HepG2 (cell line): Measurements from ENCODE around the gene ALK. TPM values are rescaled to one million over a fixed set of nuclear protein-coding genes. Genes with fewer than 3 reads are reported as not detected.

ENCODE experiments used
- ATAC-seq: fragments of 200-7000 bp; cut with Tn5 transposase; 3 replicates; pipeline ENCODE4 v1.9.1; 2020; ENCODE audit warnings: mild to moderate bottlenecking, moderate library complexity
- BruUV-seq: library from RNA; stranded (reverse); fragments of 400-500 nt; replicated peaks from 2 replicates; lab custom pipeline; 2021; lab: Mats Ljungman, UMichigan
- CTCF ChIA-PET: fragments of 300-600 bp; formaldehyde crosslinking; extraction: SDS; loops from one replicate; lab custom pipeline; 2021; ENCODE audit warnings: low total read pairs, inconsistent platforms, low intra/inter-chr PET ratio; lab: Yijun Ruan, JAX
- POLR2A ChIA-PET: fragments of 350-600 bp; sonication (Branson Sonifier 250); formaldehyde crosslinking; loops from one replicate; lab custom pipeline; 2020; ENCODE audit warnings: antibody characterized with exemption, inconsistent platforms; lab: Yijun Ruan, JAX
- DNase-seq: peaks from one replicate; pipeline ENCODE4 v3.0.0-alpha.2; 2015; ENCODE audit warnings: low spot score
- FAIRE-seq: peaks from 3 replicates; lab custom pipeline; 2011; peaks lifted over from hg19 to GRCh38; lab: Jason Lieb, UNC
- H2AFZ ChIP-seq: one replicate; pipeline ENCODE4 v1.6.1; 2011; ENCODE audit warnings: low read length, inconsistent platforms
- H3K27ac ChIP-seq: fragments of 300-600 bp; 3 replicates; pipeline ENCODE4 v1.8.0; 2011; ENCODE audit warnings: mixed run types, mild to moderate bottlenecking, mixed read lengths, low read length, inconsistent platforms; ENCODE audit not compliant: insufficient read depth; ENCODE audit errors: extremely low read length
- H3K27me3 ChIP-seq, 2 experiments: fragments of 200-600 bp in 1 of 2; 2 replicates in 1 of 2; 3 replicates in 1 of 2; pipeline versions ENCODE4 v1.6.0 to v1.8.0; 2011; ENCODE audit warnings: low read length in 2 of 2, mild to moderate bottlenecking in 2 of 2, moderate library complexity in 2 of 2, inconsistent platforms in 1 of 2; ENCODE audit not compliant: insufficient read depth in 2 of 2, control insufficient read depth in 1 of 2
- H3K36me3 ChIP-seq, 2 experiments: fragments of 200-600 bp in 1 of 2; replicated peaks in 1 of 2; 2 replicates in 1 of 2; 3 replicates in 1 of 2; pipeline versions ENCODE4 v1.5.1 to v1.8.0; 2011; ENCODE audit warnings: low read length in 2 of 2, inconsistent platforms in 1 of 2; ENCODE audit not compliant: insufficient read depth in 2 of 2, control insufficient read depth in 1 of 2
- H3K4me1 ChIP-seq: 2 replicates; pipeline ENCODE4 v1.5.1; 2012; ENCODE audit warnings: low read length, inconsistent platforms; ENCODE audit not compliant: insufficient read depth
- H3K4me2 ChIP-seq: 2 replicates; pipeline ENCODE4 v1.6.0; 2011; ENCODE audit warnings: low read depth, low read length, inconsistent platforms
- H3K4me3 ChIP-seq, 3 experiments: fragments of 200-600 bp in 1 of 3; sonication (generic), shearing (Covaris generic) in 1 of 3; replicated peaks in 1 of 3; 2 replicates each; pipeline ENCODE4 v1.5.1; 2011 to 2016; ENCODE audit warnings: low read length in 3 of 3, inconsistent platforms in 2 of 3, low read depth in 2 of 3, mild to moderate bottlenecking in 2 of 3, control low read depth in 1 of 3, mixed read lengths in 1 of 3; ENCODE audit not compliant: insufficient read depth in 1 of 3
- H3K79me2 ChIP-seq: one replicate; pipeline ENCODE4 v1.6.1; 2011; ENCODE audit warnings: low read length, inconsistent platforms; ENCODE audit not compliant: insufficient read depth
- H3K9ac ChIP-seq: 2 replicates; pipeline ENCODE4 v1.6.0; 2011; ENCODE audit warnings: mild to moderate bottlenecking, low read depth, low read length, inconsistent platforms; ENCODE audit not compliant: insufficient read depth
- H3K9me3 ChIP-seq: 2 replicates; pipeline ENCODE4 v1.5.1; 2012; ENCODE audit warnings: mild to moderate bottlenecking, low read length
- H4K20me1 ChIP-seq: 2 replicates; pipeline ENCODE4 v1.6.0; 2011; ENCODE audit warnings: inconsistent platforms, mild to moderate bottlenecking, low read length, moderate library complexity; ENCODE audit not compliant: insufficient read depth
- MED1 ChIP-seq: sonication (generic); formaldehyde crosslinking; IDR thresholded peaks from 2 replicates; pipeline ENCODE4 v1.4.0; 2020; ENCODE audit warnings: missing genetic modification reagents
- PHB2 ChIP-seq: fragments of 450-650 bp; IDR thresholded peaks from 2 replicates; pipeline ENCODE4 v1.6.1; 2018; ENCODE audit not compliant: partially characterized antibody
- POLR2G ChIP-seq: fragments of 200-400 bp; formaldehyde crosslinking; IDR thresholded peaks from 2 replicates; pipeline ENCODE4 v1.6.1; 2018; ENCODE audit warnings: mild to moderate bottlenecking, low read depth, low read length, moderate library complexity
- PPARG ChIP-seq: conservative IDR thresholded peaks from 2 replicates; pipeline ENCODE4 v1.6.1; 2016; ENCODE audit warnings: missing biosample characterization, missing genetic modification reagents
- PRDM10 ChIP-seq: sonication (generic); formaldehyde crosslinking; IDR thresholded peaks from 2 replicates; pipeline ENCODE4 v1.4.0; 2020; ENCODE audit warnings: low read depth, missing genetic modification reagents
- RBM22 ChIP-seq: fragments of 200-400 bp; formaldehyde crosslinking; optimal IDR thresholded peaks from 2 replicates; pipeline ENCODE3; 2017; ENCODE audit warnings: mild to moderate bottlenecking, low read length, moderate library complexity
- SMC3 ChIP-seq: IDR thresholded peaks from 2 replicates; pipeline ENCODE4 v1.6.1; 2011; ENCODE audit warnings: low read length, improper control_type of control experiment
- SUZ12 ChIP-seq: fragments of 150-350 bp; IDR thresholded peaks from 2 replicates; pipeline ENCODE4 v1.6.1; 2014; ENCODE audit warnings: low read depth, low read length
- ZNF678 ChIP-seq: sonication (generic); formaldehyde crosslinking; IDR thresholded peaks from 2 replicates; pipeline ENCODE4 v1.4.0; 2020; ENCODE audit warnings: mild to moderate bottlenecking, missing genetic modification reagents
- ZNF879 ChIP-seq: sonication (generic); formaldehyde crosslinking; IDR thresholded peaks from 2 replicates; pipeline ENCODE4 v1.8.1; 2023; ENCODE audit warnings: missing genetic modification reagents
- WGBS: methylation state at CpG from one replicate; pipeline ENCODE4 v1.1.6; 2017; ENCODE audit warnings: low lambda C conversion rate; 5-methylcytosine and 5-hydroxymethylcytosine counted together
- in situ Hi-C: cut with HindIII; loops from 2 replicates; pipeline ENCODE4 v1.10.0; 2017; ENCODE audit warnings: low pct_unique_long_range_greater_than_20kb; ENCODE audit not compliant: extremely low pct_ligation_motif_present
- intact Hi-C: fragments of 100-400 bp; cut with micrococcal nuclease; formaldehyde crosslinking; loops from one replicate; pipeline ENCODE4 v1.10.0; 2022; ENCODE audit not compliant: unreplicated experiment
- polyA plus RNA-seq, 8 experiments: library from polyadenylated mRNA; depleted of rRNA in 3 of 8; stranded (reverse) in 7 of 8; unstranded in 1 of 8; fragments of >200 nt; fragmentation: Illumina TruSeq in 4 of 8; extraction: Trizol in 4 of 8; gene quantifications; 2 replicates each; pipeline versions ENCODE4 v1.2.1 to v1.2.3, GENCODE V29; 2011 to 2016; ENCODE audit warnings: low read depth in 4 of 8, missing spikeins in 1 of 8, mixed read lengths in 1 of 8; ENCODE audit not compliant: insufficient read depth in 1 of 8
- total RNA-seq, 5 experiments: library from RNA; depleted of rRNA; stranded (reverse); fragments of >200 nt; fragmentation: Illumina TruSeq; extraction: Trizol; gene quantifications; 2 replicates each; pipeline ENCODE4 v1.2.3, GENCODE V29; 2016; ENCODE audit warnings: low read depth in 1 of 5

Gene ALK
- total and polyA plus RNA-seq, 2 of the 13 experiments (the other 11 are each of a cell fraction or from before 2014, with no cell fraction given): not detected

DNA sequence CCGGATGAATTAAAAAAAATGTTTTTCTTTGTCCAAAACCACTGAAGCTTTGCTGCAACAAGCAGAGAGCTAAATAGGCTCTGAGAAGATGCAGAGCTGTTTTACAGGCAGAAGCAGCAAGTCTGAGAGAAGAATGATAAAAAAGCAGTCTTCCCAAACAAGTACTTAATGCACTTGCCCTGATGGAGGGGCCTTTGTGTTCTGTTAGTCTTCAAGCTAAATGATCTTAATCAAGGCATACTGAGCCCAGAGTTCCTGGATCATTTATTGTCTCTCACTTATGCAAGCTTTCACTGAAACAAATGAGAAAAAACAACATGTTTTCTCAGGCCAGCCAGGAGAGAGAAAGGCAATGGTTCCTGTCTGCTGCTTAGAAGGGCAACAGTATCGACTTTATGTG is 653.7 kb downstream of the ALK start:
- Histone ChIP-seq H2AFZ (no peak overlapping the region), H3K4me2 (no peak overlapping the region), H3K36me3 (no peaks in the 10 kb centered on the region), H3K27me3 (peaks cover 0 to 19% of the 10 kb centered on the region in 2 experiments; a peak in 3 of 5 replicates), H3K79me2 (no peaks in the 10 kb centered on the region), H3K9me3 (no peaks in the 10 kb centered on the region), H3K9ac (no peak overlapping the region), H3K27ac (no peak overlapping the region), H3K4me1 (peaks cover 7% of the 10 kb centered on the region), H3K4me3 (no peak overlapping the region), H4K20me1 (no peaks in the 10 kb centered on the region)
- intact Hi-C loops: no loop called here
- ChIA-PET POLR2A (no interaction called here), CTCF (no interaction called here)
- in situ Hi-C loops: no loop called here
- BruUV-seq: no TSS peak
- DNase-seq (no peak), ATAC-seq (no peak), FAIRE-seq (no peak)
- 0% methylated on average over 2 of the region's 2 CpGs for WGBS
- TF ChIP-seq ZNF678 (CRISPR knock-in tag) (no peak), PHB2 (no peak), POLR2G (no peak), SMC3 (no peak), RBM22 (no peak), PPARG (CRISPR knock-in tag) (no peak), MED1 (CRISPR knock-in tag) (no peak), ZNF879 (no peak), SUZ12 (no peak), PRDM10 (CRISPR knock-in tag) (no peak)
